IPS-18a (cell line): ENCODE measurements around the gene MLLT10.

Experiments
- H3K27ac ChIP-seq: one replicate; pipeline ENCODE4 v1.5.1; 2013; ENCODE audit warnings: low read length
- H3K27me3 ChIP-seq: one replicate; pipeline ENCODE4 v1.6.1; 2013; ENCODE audit warnings: mild to moderate bottlenecking, low read length; ENCODE audit not compliant: control insufficient read depth, insufficient read depth
- H3K36me3 ChIP-seq: one replicate; pipeline ENCODE4 v1.6.1; 2013; ENCODE audit warnings: low read depth, low read length; ENCODE audit not compliant: control insufficient read depth
- H3K4me1 ChIP-seq: one replicate; pipeline ENCODE4 v1.6.1; 2013; ENCODE audit warnings: low read depth, low read length; ENCODE audit not compliant: control insufficient read depth
- H3K4me3 ChIP-seq: one replicate; pipeline ENCODE4 v1.5.1; 2013; ENCODE audit warnings: low read length
- H3K9ac ChIP-seq: one replicate; pipeline ENCODE4 v1.6.1; 2013; ENCODE audit warnings: mild to moderate bottlenecking, low read length, moderate library complexity
- H3K9me3 ChIP-seq: one replicate; pipeline ENCODE4 v1.6.1; 2013; ENCODE audit warnings: low read depth, low read length; ENCODE audit not compliant: control insufficient read depth

MLLT10 gene

GRCh38 chr10:21520509-21520908, 13.5 kb upstream of the MLLT10 start:
- Histone ChIP-seq H3K4me3 (peak overlapping the region; percentile 27), H3K36me3 (no peaks in the 10 kb centered on the region), H3K27me3 (peaks cover 32% of the 10 kb centered on the region), H3K9me3 (no peaks in the 10 kb centered on the region), H3K4me1 (peaks cover 59% of the 10 kb centered on the region), H3K27ac (no peak overlapping the region), H3K9ac (no peak overlapping the region)

GRCh38 chr10:21520949-21521348, 13.1 kb upstream of the MLLT10 start:
- peaks cover 27% of the 10 kb centered on the region for H3K27me3 ChIP-seq
- H3K9me3 ChIP-seq: no peaks in the 10 kb centered on the region
- no peak overlapping the region for H3K27ac ChIP-seq
- H3K9ac ChIP-seq: no peak overlapping the region
- H3K4me1 ChIP-seq: peaks cover 55% of the 10 kb centered on the region
- peak overlapping the region; percentile 27 for H3K4me3 ChIP-seq
- no peaks in the 10 kb centered on the region for H3K36me3 ChIP-seq

GRCh38 chr10:21521751-21522533, 12.1 kb upstream of the MLLT10 start:
- Histone ChIP-seq H3K36me3 (no peaks in the 10 kb centered on the region), H3K4me1 (peaks cover 55% of the 10 kb centered on the region), H3K9me3 (no peaks in the 10 kb centered on the region), H3K9ac (no peak overlapping the region), H3K27ac (no peak overlapping the region), H3K4me3 (no peak overlapping the region), H3K27me3 (peaks cover 26% of the 10 kb centered on the region)

- H3K36me3 ChIP-seq: no peaks in the 10 kb centered on the region
- H3K9ac ChIP-seq: peak overlapping the region; percentile 99
- H3K4me1 ChIP-seq: peaks cover 55% of the 10 kb centered on the region
- H3K27me3 ChIP-seq: peaks cover 26% of the 10 kb centered on the region
- H3K27ac ChIP-seq: no peak overlapping the region
- no peaks in the 10 kb centered on the region for H3K9me3 ChIP-seq
- peak overlapping the region; percentile 96 for H3K4me3 ChIP-seq
These were observed 11.2 kb upstream of the MLLT10 start for GRCh38 chr10:21522631-21523406.

GRCh38 chr10:21523557-21524008, 10.4 kb upstream of the MLLT10 start:
- Histone ChIP-seq H3K9ac (peak overlapping the region; percentile 99), H3K9me3 (no peaks in the 10 kb centered on the region), H3K4me1 (peaks cover 56% of the 10 kb centered on the region), H3K36me3 (no peaks in the 10 kb centered on the region), H3K27ac (peak overlapping the region; percentile 99), H3K4me3 (peak overlapping the region; percentile 96), H3K27me3 (peaks cover 26% of the 10 kb centered on the region)

GRCh38 chr10:21524131-21524525, 9.9 kb upstream of the MLLT10 start:
- Histone ChIP-seq H3K4me3 (peak overlapping the region; percentile 96), H3K27ac (peak overlapping the region; percentile 99)

GRCh38 chr10:21524526-21525366, 9.3 kb upstream of the MLLT10 start:
- Histone ChIP-seq H3K9ac (peak overlapping the region; percentile 99), H3K4me1 (peaks cover 58% of the 10 kb centered on the region)

More at GRCh38 chr10:21524131-21524525, 9.9 kb upstream of the MLLT10 start:
- Histone ChIP-seq H3K9me3 (no peaks in the 10 kb centered on the region), H3K36me3 (no peaks in the 10 kb centered on the region), H3K9ac (peak overlapping the region; percentile 99), H3K4me1 (peaks cover 58% of the 10 kb centered on the region), H3K27me3 (peaks cover 22% of the 10 kb centered on the region)

GRCh38 chr10:21525367-21526187, 8.5 kb upstream of the MLLT10 start, which contains the start of gene SKIDA1:
Gene SKIDA1 (minus strand): TSS chr10:21525682. CDS start chr10:21517822, 7,860 bp downstream.
- H3K4me1 ChIP-seq: peaks cover 59% of the 10 kb centered on the region
- H3K4me3 ChIP-seq: peak within 1 kb of the TSS; percentile 96
- H3K27ac ChIP-seq: peak within 1 kb of the TSS; percentile 99
- H3K36me3 ChIP-seq: no peaks in the 10 kb centered on the region
- peaks cover 8% of the 10 kb centered on the region for H3K27me3 ChIP-seq
- peak within 1 kb of the TSS; percentile 99 for H3K9ac ChIP-seq
- no peaks in the 10 kb centered on the region for H3K9me3 ChIP-seq

More at GRCh38 chr10:21524526-21525366, 9.3 kb upstream of the MLLT10 start:
- H3K36me3 ChIP-seq: no peaks in the 10 kb centered on the region
- no peaks in the 10 kb centered on the region for H3K9me3 ChIP-seq
- H3K4me3 ChIP-seq: peak overlapping the region; percentile 96
- peaks cover 16% of the 10 kb centered on the region for H3K27me3 ChIP-seq
- H3K27ac ChIP-seq: peak overlapping the region; percentile 99

- Histone ChIP-seq H3K4me3 (peak overlapping the region; percentile 88), H3K36me3 (no peaks in the 10 kb centered on the region), H3K9ac (peak overlapping the region; percentile 99), H3K9me3 (no peaks in the 10 kb centered on the region), H3K27ac (peak overlapping the region; percentile 95), H3K27me3 (peaks cover under 1% of the 10 kb centered on the region), H3K4me1 (peaks cover 56% of the 10 kb centered on the region)
These were observed 7.7 kb upstream of the MLLT10 start for GRCh38 chr10:21526188-21526859.
